ENCODE results near the gene MUC5B.

Gene MUC5B

DNA sequence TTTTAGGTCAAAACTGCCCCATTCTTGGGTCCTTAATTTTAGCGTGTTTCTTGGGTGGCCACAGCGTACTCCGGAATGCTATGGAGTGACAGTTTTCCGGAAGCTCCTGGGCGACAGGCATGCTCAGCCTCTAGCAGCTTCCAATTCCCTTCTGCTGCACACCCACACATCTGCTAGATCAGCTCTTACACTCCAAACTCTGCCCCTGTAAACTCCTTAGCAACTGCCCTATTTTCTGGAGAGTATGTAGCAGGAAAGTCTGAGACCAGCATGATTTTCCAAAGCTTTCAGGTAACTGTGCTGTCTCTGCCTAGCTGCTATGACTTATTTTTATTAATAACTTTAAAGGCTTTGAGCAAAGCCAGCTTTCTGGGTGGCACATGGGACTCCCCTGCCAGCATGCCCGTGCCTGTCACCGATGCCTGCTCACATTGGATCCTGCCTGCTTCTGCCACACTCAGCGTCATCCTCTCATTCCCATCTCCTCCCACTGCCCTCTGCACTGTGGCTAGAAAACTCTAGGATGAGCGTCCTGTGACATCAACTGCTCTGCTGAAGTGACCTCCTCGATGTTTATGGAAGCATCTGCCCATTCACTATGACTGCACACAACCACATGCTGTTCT is 69.3 kb downstream of the MUC5B start:
- Histone ChIP-seq H3K36me3 (ENCODE audit: control insufficient read depth in 4 of 4, insufficient read depth in 4 of 4, low read length in 3 of 4) (peaks cover 5 to 72% (median 45%) of the 10 kb centered on the region in 4 experiments), H3K4me3 (ENCODE audit: control insufficient read depth in 1 of 7, extremely low read depth in 1 of 7, insufficient read depth in 4 of 7, low read depth in 2 of 7, low read length in 6 of 7) (no peak overlapping the region), H3K27ac (ENCODE audit: insufficient read depth in 1 of 2, low read depth in 1 of 2, low read length in 2 of 2, poor library complexity in 1 of 2, severe bottlenecking in 2 of 2) (no peak overlapping the region), H3K27me3 (replicated peaks in 2 of 5; ENCODE audit: control insufficient read depth in 4 of 5, insufficient read depth in 5 of 5, low read length in 4 of 5) (no peaks in the 10 kb centered on the region), H3K9me3 (ENCODE audit: control extremely low read depth in 1 of 5, control insufficient read depth in 4 of 5, insufficient read depth in 2 of 5, low read depth in 1 of 5, low read length in 4 of 5) (peaks cover 0 to 6% (median 0%) of the 10 kb centered on the region in 5 experiments), H3K4me1 (ENCODE audit: control extremely low read depth in 1 of 4, control insufficient read depth in 4 of 4, insufficient read depth in 4 of 4, low read length in 3 of 4) (peaks cover 0 to 5% (median 2%) of the 10 kb centered on the region in 4 experiments)
- POLR2A ChIA-PET: no interaction called here
- CTCF ChIA-PET: interaction anchor here (0.5 to 0.9 kb wide), 2 partner anchors 224 to 300 kb away, joined by 4 read pairs; no protein-coding TSS in a partner anchor
- 93% methylated on average over 7 of the region's 10 CpGs for WGBS (ENCODE audit: insufficient coverage)
- no peak for DNase-seq

DNA sequence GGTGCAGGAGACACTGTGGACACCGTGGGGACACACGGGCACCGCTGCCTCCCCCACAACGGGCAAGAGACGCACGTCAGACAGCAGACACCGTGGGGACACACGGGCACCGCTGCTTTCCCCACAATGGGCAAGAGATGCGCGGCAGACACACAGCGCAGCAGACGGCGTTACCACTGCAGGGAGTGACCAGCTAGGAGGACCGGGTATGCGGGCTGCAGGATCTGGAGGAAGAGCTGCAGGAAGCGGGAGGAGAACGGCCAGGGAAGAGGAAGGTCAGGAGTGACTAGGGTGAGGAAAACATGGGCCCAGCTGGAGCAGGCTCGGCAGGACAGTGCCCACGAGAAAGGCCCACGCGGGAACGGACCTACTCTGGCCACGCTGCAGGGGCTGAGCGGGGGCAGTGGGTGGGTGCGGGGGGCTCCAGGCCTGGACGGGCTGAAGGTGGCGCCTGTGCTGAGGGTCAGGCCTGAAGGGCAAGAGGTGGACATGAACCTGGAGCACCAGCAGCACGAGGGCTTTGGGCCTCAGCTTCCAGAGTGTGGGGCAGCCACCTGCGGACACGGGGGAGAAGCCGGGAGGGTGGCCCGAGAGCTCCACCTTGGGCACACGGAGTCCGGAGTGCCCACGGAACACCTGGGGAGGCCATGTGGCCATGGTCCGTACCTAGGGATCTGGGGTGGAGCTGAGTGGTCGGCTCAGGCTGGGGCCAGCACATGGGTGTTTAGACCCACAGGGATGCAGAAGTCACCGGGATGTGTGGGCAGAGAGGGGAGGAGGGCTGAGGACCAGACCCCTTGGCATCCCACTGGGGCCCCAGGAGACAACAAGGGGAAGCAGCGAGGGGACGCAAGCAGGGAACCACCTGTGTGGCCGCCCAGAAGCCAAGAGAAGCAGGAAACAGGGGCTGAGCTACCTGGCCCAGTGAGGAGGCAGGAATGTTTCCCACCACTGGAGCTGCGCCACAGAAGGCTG is 70.1 kb downstream of the MUC5B start:
- no peak overlapping the region for H3K4me3 ChIP-seq (ENCODE audit: control insufficient read depth in 1 of 7, extremely low read depth in 1 of 7, insufficient read depth in 4 of 7, low read depth in 2 of 7, low read length in 6 of 7)
- no peaks in the 10 kb centered on the region for H3K27me3 ChIP-seq (replicated peaks in 2 of 5; ENCODE audit: control insufficient read depth in 4 of 5, insufficient read depth in 5 of 5, low read length in 4 of 5)
- H3K36me3 ChIP-seq (ENCODE audit: control insufficient read depth in 4 of 4, insufficient read depth in 4 of 4, low read length in 3 of 4): peaks cover 5 to 77% (median 44%) of the 10 kb centered on the region in 4 experiments
- DNase-seq: no peak
- H3K27ac ChIP-seq (ENCODE audit: insufficient read depth in 1 of 2, low read depth in 1 of 2, low read length in 2 of 2, poor library complexity in 1 of 2, severe bottlenecking in 2 of 2): no peak overlapping the region
- CTCF ChIA-PET: interaction anchor here (0.9 to 1.3 kb wide), 7 partner anchors 18 to 226 kb away, joined by 3 to 14 read pairs (median 3); no protein-coding TSS in a partner anchor
- peaks cover 0 to 13% (median 6%) of the 10 kb centered on the region in 4 experiments for H3K4me1 ChIP-seq (ENCODE audit: control extremely low read depth in 1 of 4, control insufficient read depth in 4 of 4, insufficient read depth in 4 of 4, low read length in 3 of 4)
- H3K9me3 ChIP-seq (ENCODE audit: control extremely low read depth in 1 of 5, control insufficient read depth in 4 of 5, insufficient read depth in 2 of 5, low read depth in 1 of 5, low read length in 4 of 5): peaks cover 0 to 4% (median 0%) of the 10 kb centered on the region in 5 experiments
- POLR2A ChIA-PET: no interaction called here
- WGBS (ENCODE audit: insufficient coverage): 97% methylated on average over 42 of the region's 43 CpGs

DNA sequence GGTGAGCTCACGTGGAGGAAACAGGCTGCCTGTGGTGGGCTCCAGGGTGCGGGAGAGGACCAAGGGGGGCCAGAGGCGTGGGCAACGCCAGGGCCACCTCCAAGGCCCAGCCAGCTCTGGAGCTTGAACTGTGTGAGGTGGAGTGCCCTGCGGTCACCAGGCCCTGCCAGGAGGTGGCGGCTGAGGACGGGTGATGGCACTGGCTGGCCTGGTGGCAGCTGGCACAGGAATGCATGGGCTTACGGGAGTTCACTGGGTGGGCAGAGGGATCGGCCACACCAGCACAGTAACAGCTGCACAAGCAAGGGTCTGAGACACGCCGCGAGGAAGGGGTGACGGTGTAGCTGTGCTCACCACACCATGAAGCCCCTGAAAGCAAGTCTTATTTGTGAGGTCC is 70.8 kb downstream of the MUC5B start:
- CTCF ChIA-PET: interaction anchor here (1.0 to 1.3 kb wide), 6 partner anchors 17 to 225 kb away, joined by 3 to 14 read pairs (median 3); no protein-coding TSS in a partner anchor
- Histone ChIP-seq H3K27me3 (replicated peaks in 2 of 5; ENCODE audit: control insufficient read depth in 4 of 5, insufficient read depth in 5 of 5, low read length in 4 of 5) (no peaks in the 10 kb centered on the region), H3K9me3 (ENCODE audit: control extremely low read depth in 1 of 5, control insufficient read depth in 4 of 5, insufficient read depth in 2 of 5, low read depth in 1 of 5, low read length in 4 of 5) (no peaks in the 10 kb centered on the region), H3K4me3 (ENCODE audit: control insufficient read depth in 1 of 7, extremely low read depth in 1 of 7, insufficient read depth in 4 of 7, low read depth in 2 of 7, low read length in 6 of 7) (no peak overlapping the region), H3K36me3 (ENCODE audit: control insufficient read depth in 4 of 4, insufficient read depth in 4 of 4, low read length in 3 of 4) (peaks cover 3 to 73% (median 39%) of the 10 kb centered on the region in 4 experiments), H3K4me1 (ENCODE audit: control extremely low read depth in 1 of 4, control insufficient read depth in 4 of 4, insufficient read depth in 4 of 4, low read length in 3 of 4) (peaks cover 0 to 20% (median 12%) of the 10 kb centered on the region in 4 experiments), H3K27ac (ENCODE audit: insufficient read depth in 1 of 2, low read depth in 1 of 2, low read length in 2 of 2, poor library complexity in 1 of 2, severe bottlenecking in 2 of 2) (no peak overlapping the region)
- POLR2A ChIA-PET: no interaction called here
- peak in 2 of 3 donors; percentile 59 to 60 for DNase-seq
- WGBS (ENCODE audit: insufficient coverage): 91% methylated on average over 13 of the region's 13 CpGs

DNA sequence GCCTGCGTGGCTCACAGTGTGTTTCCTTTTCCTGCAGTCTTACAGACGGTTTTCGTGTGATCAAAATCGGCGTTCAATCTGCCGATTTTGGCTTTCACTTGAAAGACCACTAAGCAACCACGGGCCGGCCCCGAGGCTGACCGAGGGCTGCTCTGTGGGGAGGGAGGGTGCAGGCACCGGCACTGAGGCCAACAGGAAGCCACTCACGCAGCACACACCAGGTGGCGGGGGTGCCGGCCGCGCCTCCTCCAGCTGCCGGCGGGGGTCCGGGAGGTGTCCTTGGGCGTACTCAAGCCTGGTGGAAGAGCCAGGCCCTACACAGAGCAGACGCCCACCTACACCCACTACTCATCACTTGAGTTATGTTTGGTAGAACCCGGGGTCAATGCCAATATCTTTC is 72.2 kb downstream of the MUC5B start:
- Histone ChIP-seq H3K27ac (ENCODE audit: insufficient read depth in 1 of 2, low read depth in 1 of 2, low read length in 2 of 2, poor library complexity in 1 of 2, severe bottlenecking in 2 of 2) (no peak overlapping the region), H3K4me3 (ENCODE audit: control insufficient read depth in 1 of 7, extremely low read depth in 1 of 7, insufficient read depth in 4 of 7, low read depth in 2 of 7, low read length in 6 of 7) (no peak overlapping the region), H3K27me3 (replicated peaks in 2 of 5; ENCODE audit: control insufficient read depth in 4 of 5, insufficient read depth in 5 of 5, low read length in 4 of 5) (no peaks in the 10 kb centered on the region), H3K4me1 (ENCODE audit: control extremely low read depth in 1 of 4, control insufficient read depth in 4 of 4, insufficient read depth in 4 of 4, low read length in 3 of 4) (peaks cover 0 to 31% (median 21%) of the 10 kb centered on the region in 4 experiments), H3K36me3 (ENCODE audit: control insufficient read depth in 4 of 4, insufficient read depth in 4 of 4, low read length in 3 of 4) (peaks cover 2 to 61% (median 29%) of the 10 kb centered on the region in 4 experiments), H3K9me3 (ENCODE audit: control extremely low read depth in 1 of 5, control insufficient read depth in 4 of 5, insufficient read depth in 2 of 5, low read depth in 1 of 5, low read length in 4 of 5) (no peaks in the 10 kb centered on the region)
- ChIA-PET CTCF (no interaction called here), POLR2A (no interaction called here)
- WGBS (ENCODE audit: insufficient coverage): 81% methylated on average over 12 of the region's 22 CpGs
- DNase-seq: no peak

DNA sequence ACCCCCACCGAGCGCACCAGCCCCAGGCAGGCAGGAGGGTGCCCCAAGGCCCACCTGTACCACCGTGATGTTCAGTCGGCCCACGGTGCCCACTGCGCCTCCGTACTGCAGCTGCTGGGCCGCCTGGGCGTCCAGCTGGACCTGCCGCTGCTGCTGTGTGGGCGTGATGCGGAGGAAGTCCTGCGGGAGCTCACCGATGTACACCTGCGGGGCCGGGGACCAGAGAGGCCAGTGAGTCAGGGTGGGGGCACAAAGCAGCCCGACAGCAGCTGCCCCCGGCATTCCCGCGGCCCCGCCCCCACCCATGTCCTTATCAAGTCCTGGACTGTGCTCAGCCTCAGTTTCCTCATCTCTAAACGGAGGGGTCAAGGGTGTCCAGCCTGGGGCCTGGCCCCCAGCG is 72.7 kb downstream of the MUC5B start:
- Histone ChIP-seq H3K4me3 (ENCODE audit: control insufficient read depth in 1 of 7, extremely low read depth in 1 of 7, insufficient read depth in 4 of 7, low read depth in 2 of 7, low read length in 6 of 7) (no peak overlapping the region), H3K36me3 (ENCODE audit: control insufficient read depth in 4 of 4, insufficient read depth in 4 of 4, low read length in 3 of 4) (peaks cover 2 to 57% (median 24%) of the 10 kb centered on the region in 4 experiments), H3K9me3 (ENCODE audit: control extremely low read depth in 1 of 5, control insufficient read depth in 4 of 5, insufficient read depth in 2 of 5, low read depth in 1 of 5, low read length in 4 of 5) (no peaks in the 10 kb centered on the region), H3K4me1 (ENCODE audit: control extremely low read depth in 1 of 4, control insufficient read depth in 4 of 4, insufficient read depth in 4 of 4, low read length in 3 of 4) (peaks cover 0 to 31% (median 21%) of the 10 kb centered on the region in 4 experiments), H3K27ac (ENCODE audit: insufficient read depth in 1 of 2, low read depth in 1 of 2, low read length in 2 of 2, poor library complexity in 1 of 2, severe bottlenecking in 2 of 2) (no peak overlapping the region), H3K27me3 (replicated peaks in 2 of 5; ENCODE audit: control insufficient read depth in 4 of 5, insufficient read depth in 5 of 5, low read length in 4 of 5) (no peaks in the 10 kb centered on the region)
- DNase-seq: no peak
- 96% methylated on average over 23 of the region's 23 CpGs for WGBS (ENCODE audit: insufficient coverage)
- ChIA-PET CTCF (no interaction called here), POLR2A (no interaction called here)

DNA sequence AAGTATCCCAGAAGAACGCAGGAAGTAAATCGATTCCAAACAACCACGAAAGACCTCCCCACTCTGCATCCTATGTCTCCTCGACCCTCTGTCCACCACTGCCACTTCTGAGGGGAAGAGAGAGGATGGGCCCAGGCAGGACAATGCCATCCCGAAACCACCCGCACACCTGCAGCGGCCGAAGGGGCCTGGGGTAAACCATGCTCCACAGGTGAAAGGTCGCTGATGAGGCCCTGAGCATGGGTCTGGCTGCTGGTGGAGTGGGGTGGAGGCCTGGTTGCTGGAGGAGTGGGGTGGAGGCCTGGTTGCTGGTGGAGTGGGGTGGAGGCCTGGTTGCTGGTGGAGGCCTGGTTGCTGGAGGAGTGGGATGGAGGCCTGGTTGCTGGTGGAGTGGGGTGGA is 73.4 kb downstream of the MUC5B start:
- CTCF ChIA-PET: no interaction called here

More for the DNA sequence above, 73.4 kb downstream of the MUC5B start:
- POLR2A ChIA-PET: no interaction called here
- Histone ChIP-seq H3K4me3 (ENCODE audit: control insufficient read depth in 1 of 7, extremely low read depth in 1 of 7, insufficient read depth in 4 of 7, low read depth in 2 of 7, low read length in 6 of 7) (no peak overlapping the region), H3K27me3 (replicated peaks in 2 of 5; ENCODE audit: control insufficient read depth in 4 of 5, insufficient read depth in 5 of 5, low read length in 4 of 5) (no peaks in the 10 kb centered on the region), H3K4me1 (ENCODE audit: control extremely low read depth in 1 of 4, control insufficient read depth in 4 of 4, insufficient read depth in 4 of 4, low read length in 3 of 4) (peaks cover 0 to 31% (median 21%) of the 10 kb centered on the region in 4 experiments), H3K27ac (ENCODE audit: insufficient read depth in 1 of 2, low read depth in 1 of 2, low read length in 2 of 2, poor library complexity in 1 of 2, severe bottlenecking in 2 of 2) (no peak overlapping the region), H3K9me3 (ENCODE audit: control extremely low read depth in 1 of 5, control insufficient read depth in 4 of 5, insufficient read depth in 2 of 5, low read depth in 1 of 5, low read length in 4 of 5) (no peaks in the 10 kb centered on the region), H3K36me3 (ENCODE audit: control insufficient read depth in 4 of 4, insufficient read depth in 4 of 4, low read length in 3 of 4) (peaks cover 2 to 50% (median 21%) of the 10 kb centered on the region in 4 experiments)
- DNase-seq: no peak
- 97% methylated on average over 7 of the region's 9 CpGs for WGBS (ENCODE audit: insufficient coverage)
